ENCODE measurements around the gene GGTLC1. TPM values are rescaled to one million over a fixed set of nuclear protein-coding genes. Genes with fewer than 3 reads are reported as not detected.

The GGTLC1 gene
- polyA plus RNA-seq (ENCODE audit: insufficient read length in 4 of 4), result not detected

DNA sequence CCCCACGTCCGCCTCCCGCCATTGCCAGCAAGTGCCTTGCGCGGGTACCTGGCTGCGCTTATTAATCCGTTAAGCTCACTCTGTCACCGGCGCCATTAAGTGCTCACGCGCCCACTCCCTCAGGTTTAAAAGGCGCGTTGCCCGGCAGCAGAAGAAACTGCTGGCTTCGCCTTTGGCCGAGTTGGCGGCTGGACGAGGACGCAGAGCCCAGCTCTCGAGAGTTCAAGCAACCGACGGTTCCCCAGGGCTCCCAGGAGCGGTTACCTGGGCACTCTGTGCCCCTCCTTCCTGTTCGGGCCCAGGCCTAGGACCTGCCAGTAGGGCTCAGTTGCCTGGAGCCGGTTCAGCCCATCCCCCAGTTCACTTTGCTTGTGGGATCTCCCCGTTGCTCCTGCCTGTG lies at the start of gene GGTLC1:
Gene GGTLC1 (minus strand): TSS at position 219 of the 400 bp plus-strand sequence. CDS start 2,168 bp downstream, outside the sequence.
- no peak for DNase-seq (ENCODE audit: low read depth in 4 of 4, low spot score in 2 of 4)

- DNase-seq (ENCODE audit: low read depth in 4 of 4, low spot score in 2 of 4), result no peak
These were observed 46.2 kb upstream of the GGTLC1 start for GRCh38 chr20:24034820-24035219.

- no peak for DNase-seq (ENCODE audit: low read depth in 4 of 4, low spot score in 2 of 4)
These were observed 45.0 kb upstream of the GGTLC1 start for GRCh38 chr20:24033565-24033964.

DNA sequence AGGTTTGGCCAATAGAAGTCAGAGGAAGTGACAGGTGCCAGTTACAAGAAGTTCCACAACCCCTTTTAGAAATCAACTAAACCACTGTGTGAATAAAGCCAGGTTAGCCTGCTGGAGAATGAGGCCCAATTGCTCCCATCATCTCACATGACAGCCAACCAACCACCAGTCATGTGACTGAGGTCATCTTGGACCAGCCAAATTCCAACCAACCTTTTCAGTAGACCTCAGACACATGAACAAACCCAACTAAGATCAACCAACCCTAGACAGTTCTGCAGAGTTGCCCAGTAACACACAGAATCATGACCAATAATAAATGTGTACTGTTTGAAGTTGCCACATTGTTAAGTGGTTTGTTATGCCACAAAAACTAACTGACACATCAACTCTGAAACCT lies 44.6 kb upstream of the GGTLC1 start:
- DNase-seq (ENCODE audit: low read depth in 4 of 4, low spot score in 2 of 4), result no peak

- DNase-seq (ENCODE audit: low read depth in 4 of 4, low spot score in 2 of 4), result no peak
These were observed 43.9 kb upstream of the GGTLC1 start for GRCh38 chr20:24032400-24032898.

DNA sequence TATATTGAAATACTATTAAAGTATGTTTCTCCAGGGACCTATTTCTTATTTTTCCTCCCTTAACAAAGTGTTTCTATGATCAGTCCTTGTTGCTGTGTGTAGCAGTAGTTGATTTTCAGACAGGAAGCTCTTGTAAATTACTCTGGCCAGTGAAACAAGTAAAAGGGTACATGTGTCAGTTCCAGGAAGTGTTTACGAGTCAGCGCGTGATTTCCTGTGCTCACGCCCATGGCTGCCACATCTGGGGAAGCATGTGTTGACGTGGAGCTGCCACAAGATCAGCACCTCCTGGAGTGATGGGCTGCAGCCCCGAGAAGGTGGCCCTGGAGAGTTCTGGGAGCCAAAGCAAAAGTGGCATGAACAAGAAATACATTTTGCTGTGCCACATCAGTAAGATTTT lies 38.6 kb upstream of the GGTLC1 start:
- DNase-seq (ENCODE audit: low read depth in 4 of 4, low spot score in 2 of 4), result no peak

DNA sequence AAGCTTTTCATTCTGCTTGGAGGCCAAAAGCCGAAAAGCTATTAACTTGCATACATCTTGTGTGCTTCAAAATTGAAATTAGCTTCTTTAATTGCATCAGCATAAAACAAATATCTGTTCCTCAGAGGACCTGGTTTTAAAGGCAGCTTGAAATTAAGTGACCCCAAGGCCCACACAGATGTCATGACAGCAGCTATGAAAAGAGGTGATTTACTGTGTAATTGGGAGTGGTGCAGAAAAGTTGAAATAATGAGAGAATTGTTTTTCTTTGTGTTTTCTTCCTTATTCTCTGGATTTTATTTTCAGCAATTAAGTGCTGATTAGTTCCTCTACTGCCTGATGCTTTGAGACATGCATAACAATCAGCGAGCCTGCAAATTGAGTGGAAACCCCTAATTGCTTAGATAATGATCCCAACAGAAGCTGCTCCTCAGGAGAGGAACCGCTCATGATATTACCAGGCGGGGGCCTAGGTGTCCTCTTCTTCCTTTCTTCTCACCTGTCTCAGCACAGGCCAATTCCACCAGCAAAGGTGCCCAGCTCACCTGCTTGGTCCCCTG lies 34.1 kb upstream of the GGTLC1 start:
- DNase-seq (ENCODE audit: low read depth in 4 of 4, low spot score in 2 of 4), result no peak

DNA sequence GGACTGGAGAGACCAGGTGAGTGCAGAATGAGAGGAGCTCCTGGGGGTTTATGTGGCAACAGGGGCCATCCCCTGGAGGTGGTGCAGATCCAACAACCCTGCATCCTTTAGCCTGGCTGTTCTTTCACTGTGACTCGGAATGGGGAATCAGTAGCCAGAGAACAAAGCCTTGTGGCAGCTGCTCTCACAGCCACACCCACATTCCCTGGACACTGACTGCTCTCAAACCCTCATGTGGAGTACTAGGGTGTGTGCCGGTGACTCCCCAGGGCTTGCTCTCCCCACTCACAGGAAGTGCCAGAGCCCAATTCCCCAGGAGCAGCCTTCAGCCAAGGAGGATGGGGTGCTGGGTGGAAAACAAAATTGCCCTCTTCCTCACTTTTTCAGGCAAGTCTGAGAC lies 30.2 kb upstream of the GGTLC1 start:
- DNase-seq (ENCODE audit: low read depth in 4 of 4, low spot score in 2 of 4), result no peak

DNA sequence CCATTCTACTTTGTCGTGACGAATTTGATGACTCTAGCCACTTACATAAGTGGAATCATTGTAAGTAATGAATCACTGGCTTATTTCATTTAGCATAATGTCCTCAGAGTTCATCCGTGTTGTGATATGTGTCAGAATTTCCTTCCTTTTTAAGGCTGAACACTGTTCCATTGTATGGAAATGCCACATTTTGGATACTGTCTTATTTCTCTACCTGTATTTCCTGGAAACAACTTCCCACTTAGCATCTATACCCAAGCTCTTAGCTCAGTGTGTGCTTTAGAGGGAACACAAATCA lies 28.8 kb upstream of the GGTLC1 start:
- DNase-seq (ENCODE audit: low read depth in 4 of 4, low spot score in 2 of 4), result no peak

- DNase-seq (ENCODE audit: low read depth in 4 of 4, low spot score in 2 of 4), result no peak
These were observed 28.3 kb upstream of the GGTLC1 start for GRCh38 chr20:24016607-24017457.

GRCh38 chr20:24013953-24014352 lies 25.4 kb upstream of the GGTLC1 start:
- DNase-seq (ENCODE audit: low read depth in 4 of 4, low spot score in 2 of 4), result no peak

GRCh38 chr20:24011282-24011681 lies 22.7 kb upstream of the GGTLC1 start:
- DNase-seq (ENCODE audit: low read depth in 4 of 4, low spot score in 2 of 4), result peak in 3 of 4 donors; percentile 31 to 52 (median 43)

DNA sequence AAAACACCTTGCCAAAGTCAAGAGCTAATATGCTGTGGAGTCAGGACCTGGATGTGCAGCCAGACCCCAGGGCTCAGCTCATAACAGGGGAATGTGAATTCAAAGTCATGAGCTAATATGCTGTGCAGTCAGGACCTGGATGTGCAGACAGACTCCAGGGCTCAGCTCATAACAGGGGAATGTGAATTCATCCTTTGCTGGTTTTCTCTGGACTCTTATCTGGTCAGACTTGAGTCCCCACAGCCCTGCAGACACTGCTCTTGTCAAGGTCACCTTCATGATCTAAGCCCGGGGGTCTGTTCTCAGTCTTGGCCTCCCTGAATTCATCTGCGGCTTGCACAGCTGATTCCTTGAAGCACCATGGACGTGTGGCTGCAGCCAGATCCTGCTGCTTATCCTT lies 19.2 kb upstream of the GGTLC1 start:
- DNase-seq (ENCODE audit: low read depth in 4 of 4, low spot score in 2 of 4), result no peak

DNA sequence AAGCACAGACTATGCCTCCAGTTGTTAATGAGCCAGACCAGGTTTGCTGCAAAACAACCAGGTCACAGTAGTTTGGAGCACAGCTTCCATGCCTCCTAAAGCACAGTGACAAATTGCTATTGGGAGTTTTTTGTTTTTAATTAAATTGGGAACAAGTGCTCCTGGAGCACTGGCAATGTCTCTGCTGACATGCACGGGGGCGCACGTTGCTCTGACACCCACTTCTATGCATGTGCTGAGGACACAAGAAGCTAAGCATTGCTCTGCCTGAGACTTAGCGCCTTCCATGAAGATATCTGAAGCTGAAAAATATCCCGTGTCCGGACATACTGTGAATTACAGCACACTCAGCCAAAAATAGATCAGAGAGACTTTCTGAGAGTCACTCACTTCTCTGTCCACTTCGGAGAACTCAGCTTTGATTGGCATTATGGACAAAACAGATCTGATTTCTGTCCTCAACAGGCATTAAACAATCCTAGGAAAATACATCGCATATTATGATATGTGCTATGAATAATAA lies 18.6 kb upstream of the GGTLC1 start:
- DNase-seq (ENCODE audit: low read depth in 4 of 4, low spot score in 2 of 4), result no peak

DNA sequence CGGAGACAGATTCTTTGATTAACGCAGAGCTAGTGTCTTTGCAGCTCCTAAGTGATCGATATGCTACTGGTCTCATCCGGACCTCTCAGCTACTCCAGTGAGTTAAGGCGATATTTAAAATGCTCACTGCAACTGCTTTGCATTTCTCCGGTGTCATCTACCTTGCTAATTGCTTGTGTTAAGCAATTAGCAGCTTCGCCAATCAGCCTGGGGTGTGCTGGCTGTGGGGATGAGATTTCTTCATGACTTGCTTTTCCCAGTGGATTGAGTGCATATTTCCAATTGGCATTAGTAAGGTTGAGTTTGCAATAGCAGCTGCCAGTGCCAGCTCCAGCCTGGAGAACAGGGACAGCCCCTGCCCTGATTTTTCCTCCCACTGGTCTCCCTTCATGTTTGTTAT lies 18.0 kb upstream of the GGTLC1 start:
- DNase-seq (ENCODE audit: low read depth in 4 of 4, low spot score in 2 of 4), result no peak

GRCh38 chr20:24004471-24004870 lies 15.9 kb upstream of the GGTLC1 start:
- no peak for DNase-seq (ENCODE audit: low read depth in 4 of 4, low spot score in 2 of 4)

DNA sequence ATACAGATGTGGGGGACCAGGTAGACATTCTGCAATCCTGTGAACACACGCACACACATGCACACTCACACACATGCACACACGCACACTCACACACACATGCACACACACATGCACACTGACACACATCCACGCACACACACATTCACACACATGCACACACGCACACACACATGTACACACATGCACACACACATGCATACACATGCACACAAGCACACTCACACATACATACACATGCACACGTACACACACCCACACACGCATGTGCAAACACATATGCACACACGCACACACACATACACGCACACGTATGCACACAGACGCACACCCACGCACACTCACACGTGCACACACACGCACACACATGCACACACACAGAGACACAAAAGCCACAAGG lies 14.3 kb upstream of the GGTLC1 start:
- DNase-seq (ENCODE audit: low read depth in 4 of 4, low spot score in 2 of 4), result no peak

DNA sequence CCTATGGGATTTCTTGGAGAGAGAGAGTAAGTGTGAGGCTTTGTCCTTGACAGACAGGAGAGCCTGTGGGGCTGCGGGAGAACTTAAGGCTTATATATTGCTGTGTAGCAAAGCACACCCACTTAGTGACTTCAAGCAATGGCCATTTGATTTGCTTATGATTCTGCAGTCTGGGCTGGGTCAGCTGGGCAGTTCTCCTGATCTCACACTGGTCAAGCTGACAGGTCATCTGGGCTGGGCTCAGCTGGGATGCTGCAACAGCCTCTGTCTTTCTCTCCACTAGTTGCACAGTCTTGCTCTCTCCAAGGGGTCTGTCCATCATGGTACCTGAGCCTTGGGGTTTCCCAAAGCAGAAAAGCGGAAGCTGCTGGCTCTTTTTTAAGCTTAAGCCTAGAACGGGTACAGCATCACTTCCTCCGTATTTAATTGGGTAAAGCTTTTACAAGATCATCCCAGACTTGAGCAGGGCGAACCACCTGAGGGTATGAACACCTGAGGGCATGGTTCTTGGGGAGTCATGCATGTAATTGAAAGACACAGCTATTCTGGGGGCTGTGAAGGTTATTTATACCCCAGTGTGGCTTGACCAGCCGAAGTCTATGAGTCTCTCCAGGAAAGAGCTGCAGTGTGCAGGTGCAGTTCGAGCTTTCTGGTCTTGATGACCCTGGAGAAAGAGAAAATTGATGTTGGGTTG lies 13.3 kb upstream of the GGTLC1 start:
- no peak for DNase-seq (ENCODE audit: low read depth in 4 of 4, low spot score in 2 of 4)

DNA sequence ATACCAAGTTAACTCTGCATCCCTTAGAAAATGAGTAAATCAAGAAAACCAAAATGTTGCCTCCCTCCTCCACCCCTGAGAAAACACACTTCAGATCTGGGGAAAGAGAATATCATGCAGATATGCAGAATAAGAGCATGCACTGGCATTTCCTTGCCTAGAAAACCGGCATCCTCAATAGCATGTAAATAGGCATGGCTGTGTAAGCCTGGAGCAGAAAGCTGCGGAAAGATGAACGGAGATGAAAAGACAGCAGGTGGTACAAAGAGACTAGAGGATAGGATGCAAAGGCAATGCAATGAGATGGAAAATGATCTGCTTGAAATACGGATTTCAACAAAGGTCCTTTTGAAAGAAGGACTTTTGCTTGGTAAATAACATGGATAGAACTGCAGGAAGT lies 10.3 kb upstream of the GGTLC1 start:
- DNase-seq (ENCODE audit: low read depth in 4 of 4, low spot score in 2 of 4), result no peak

DNA sequence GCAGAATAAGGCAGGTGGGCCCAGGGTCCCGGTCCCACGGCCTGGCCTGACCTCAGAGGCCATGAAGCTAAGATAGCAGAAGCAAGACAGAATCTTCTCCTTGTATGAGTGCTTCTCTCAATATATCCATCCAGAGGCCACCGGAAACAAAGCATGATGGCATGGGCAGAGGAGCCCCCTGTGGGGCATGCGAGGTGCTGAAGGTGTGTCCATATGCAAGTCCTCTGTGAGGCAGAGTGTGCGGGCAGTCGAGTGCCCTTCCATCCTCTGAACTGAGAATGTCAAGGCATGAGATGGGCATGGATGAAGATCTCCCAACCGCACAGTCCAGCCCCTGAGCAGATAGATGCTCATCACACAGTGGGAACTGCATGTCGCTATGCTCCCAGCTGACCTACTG lies 9.8 kb upstream of the GGTLC1 start:
- DNase-seq (ENCODE audit: low read depth in 4 of 4, low spot score in 2 of 4), result no peak

DNA sequence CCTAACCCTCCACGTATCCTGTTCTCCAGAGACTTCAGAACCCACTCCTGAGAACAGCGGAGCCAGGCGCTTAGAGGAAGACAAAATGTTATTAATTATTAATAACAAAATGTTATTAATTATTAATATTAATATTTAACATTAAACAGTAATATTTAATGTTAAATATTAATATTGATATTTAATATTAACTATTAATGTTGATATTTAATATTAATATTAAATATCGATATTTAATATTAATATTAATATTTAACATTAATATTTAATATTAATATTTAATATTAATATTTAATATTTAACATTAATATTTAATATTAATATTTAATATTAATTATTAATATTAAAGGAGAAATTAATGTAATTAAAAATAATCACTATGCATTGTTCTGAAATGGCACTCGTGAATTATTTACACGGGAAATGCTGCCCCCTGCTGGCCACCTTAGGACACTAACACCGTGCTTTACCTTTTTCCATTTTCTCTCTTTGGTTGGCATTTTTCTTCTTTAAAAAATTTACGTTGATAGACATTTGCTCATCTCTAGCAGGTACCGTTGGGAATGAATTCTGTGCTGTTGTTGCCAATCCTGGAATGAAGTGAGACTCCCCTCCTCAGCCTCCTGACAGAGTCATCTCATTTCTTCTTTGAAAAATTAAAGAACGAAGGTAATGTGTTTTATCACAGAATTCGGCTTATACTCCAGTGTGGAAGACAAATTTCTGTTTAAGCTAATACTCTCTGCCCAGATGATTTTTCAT lies 7.5 kb upstream of the GGTLC1 start:
- no peak for DNase-seq (ENCODE audit: low read depth in 4 of 4, low spot score in 2 of 4)
